ENCODE data around the gene FADS1.

Gene FADS1

GRCh38 chr11:61816736-61817455, at the start of gene FADS1:
FADS1 (minus strand) TSS chr11:61817003; CDS start chr11:61816929, 74 bp downstream.
- Histone ChIP-seq H3K9ac (ENCODE audit: low read depth in 1 of 2, low read length in 2 of 2) (peak within 1 kb of the TSS; percentile 70 to 74), H3K27me3 (ENCODE audit: control insufficient read depth in 2 of 2, insufficient read depth in 2 of 2, low read length in 2 of 2) (peaks cover 9 to 12% of the 10 kb centered on the region in 2 donors), H3K27ac (ENCODE audit: low read depth in 2 of 2, low read length in 2 of 2) (peak within 1 kb of the TSS; percentile 82 to 90), H3K36me3 (ENCODE audit: control insufficient read depth in 2 of 2, insufficient read depth in 2 of 2, low read length in 2 of 2) (no peaks in the 10 kb centered on the region), H3K4me1 (ENCODE audit: control insufficient read depth in 2 of 2, insufficient read depth in 2 of 2, low read length in 2 of 2) (peaks cover 13 to 15% of the 10 kb centered on the region in 2 donors), H3K9me3 (ENCODE audit: control insufficient read depth in 2 of 2, low read length in 2 of 2) (no peaks in the 10 kb centered on the region), H3K4me3 (ENCODE audit: low read length in 2 of 2) (peak within 1 kb of the TSS; percentile 61 to 83)

GRCh38 chr11:61866231-61866957, 49.6 kb upstream of the FADS1 start:
- Histone ChIP-seq H3K36me3 (ENCODE audit: control insufficient read depth in 2 of 2, insufficient read depth in 2 of 2, low read length in 2 of 2) (no peaks in the 10 kb centered on the region), H3K27me3 (ENCODE audit: control insufficient read depth in 2 of 2, insufficient read depth in 2 of 2, low read length in 2 of 2) (peaks cover 1 to 2% of the 10 kb centered on the region in 2 donors), H3K9ac (ENCODE audit: low read depth in 1 of 2, low read length in 2 of 2) (no peak overlapping the region), H3K9me3 (ENCODE audit: control insufficient read depth in 2 of 2, low read length in 2 of 2) (no peaks in the 10 kb centered on the region), H3K4me1 (ENCODE audit: control insufficient read depth in 2 of 2, insufficient read depth in 2 of 2, low read length in 2 of 2) (peaks cover 1 to 5% of the 10 kb centered on the region in 2 donors), H3K4me3 (ENCODE audit: low read length in 2 of 2) (no peak overlapping the region), H3K27ac (ENCODE audit: low read depth in 2 of 2, low read length in 2 of 2) (no peak overlapping the region)

- Histone ChIP-seq H3K4me1 (ENCODE audit: control insufficient read depth in 2 of 2, insufficient read depth in 2 of 2, low read length in 2 of 2) (no peaks in the 10 kb centered on the region), H3K9me3 (ENCODE audit: control insufficient read depth in 2 of 2, low read length in 2 of 2) (no peaks in the 10 kb centered on the region), H3K9ac (ENCODE audit: low read depth in 1 of 2, low read length in 2 of 2) (no peak overlapping the region), H3K4me3 (ENCODE audit: low read length in 2 of 2) (no peak overlapping the region), H3K27me3 (ENCODE audit: control insufficient read depth in 2 of 2, insufficient read depth in 2 of 2, low read length in 2 of 2) (no peaks in the 10 kb centered on the region), H3K27ac (ENCODE audit: low read depth in 2 of 2, low read length in 2 of 2) (no peak overlapping the region), H3K36me3 (ENCODE audit: control insufficient read depth in 2 of 2, insufficient read depth in 2 of 2, low read length in 2 of 2) (no peaks in the 10 kb centered on the region)
Measured at GRCh38 chr11:61864814-61865775, 48.3 kb upstream of the FADS1 start.

GRCh38 chr11:61863548-61864081, 46.8 kb upstream of the FADS1 start:
- Histone ChIP-seq H3K9me3 (ENCODE audit: control insufficient read depth in 2 of 2, low read length in 2 of 2) (no peaks in the 10 kb centered on the region), H3K4me1 (ENCODE audit: control insufficient read depth in 2 of 2, insufficient read depth in 2 of 2, low read length in 2 of 2) (no peaks in the 10 kb centered on the region), H3K27ac (ENCODE audit: low read depth in 2 of 2, low read length in 2 of 2) (no peak overlapping the region), H3K27me3 (ENCODE audit: control insufficient read depth in 2 of 2, insufficient read depth in 2 of 2, low read length in 2 of 2) (no peaks in the 10 kb centered on the region), H3K9ac (ENCODE audit: low read depth in 1 of 2, low read length in 2 of 2) (no peak overlapping the region), H3K4me3 (ENCODE audit: low read length in 2 of 2) (no peak overlapping the region), H3K36me3 (ENCODE audit: control insufficient read depth in 2 of 2, insufficient read depth in 2 of 2, low read length in 2 of 2) (no peaks in the 10 kb centered on the region)

GRCh38 chr11:61862714-61863547, 46.1 kb upstream of the FADS1 start:
- Histone ChIP-seq H3K4me3 (ENCODE audit: low read length in 2 of 2) (no peak overlapping the region), H3K9ac (ENCODE audit: low read depth in 1 of 2, low read length in 2 of 2) (no peak overlapping the region), H3K9me3 (ENCODE audit: control insufficient read depth in 2 of 2, low read length in 2 of 2) (no peaks in the 10 kb centered on the region), H3K36me3 (ENCODE audit: control insufficient read depth in 2 of 2, insufficient read depth in 2 of 2, low read length in 2 of 2) (no peaks in the 10 kb centered on the region), H3K27ac (ENCODE audit: low read depth in 2 of 2, low read length in 2 of 2) (no peak overlapping the region), H3K27me3 (ENCODE audit: control insufficient read depth in 2 of 2, insufficient read depth in 2 of 2, low read length in 2 of 2) (no peaks in the 10 kb centered on the region), H3K4me1 (ENCODE audit: control insufficient read depth in 2 of 2, insufficient read depth in 2 of 2, low read length in 2 of 2) (no peaks in the 10 kb centered on the region)

GRCh38 chr11:61861634-61862033, 44.8 kb upstream of the FADS1 start:
- Histone ChIP-seq H3K4me3 (ENCODE audit: low read length in 2 of 2) (no peak overlapping the region), H3K36me3 (ENCODE audit: control insufficient read depth in 2 of 2, insufficient read depth in 2 of 2, low read length in 2 of 2) (no peaks in the 10 kb centered on the region), H3K9ac (ENCODE audit: low read depth in 1 of 2, low read length in 2 of 2) (no peak overlapping the region), H3K4me1 (ENCODE audit: control insufficient read depth in 2 of 2, insufficient read depth in 2 of 2, low read length in 2 of 2) (no peaks in the 10 kb centered on the region), H3K27me3 (ENCODE audit: control insufficient read depth in 2 of 2, insufficient read depth in 2 of 2, low read length in 2 of 2) (no peaks in the 10 kb centered on the region), H3K27ac (ENCODE audit: low read depth in 2 of 2, low read length in 2 of 2) (no peak overlapping the region), H3K9me3 (ENCODE audit: control insufficient read depth in 2 of 2, low read length in 2 of 2) (no peaks in the 10 kb centered on the region)

GRCh38 chr11:61860054-61860903, 43.5 kb upstream of the FADS1 start:
- peaks cover 0 to 3% of the 10 kb centered on the region in 2 donors for H3K27me3 ChIP-seq (ENCODE audit: control insufficient read depth in 2 of 2, insufficient read depth in 2 of 2, low read length in 2 of 2)
- no peaks in the 10 kb centered on the region for H3K36me3 ChIP-seq (ENCODE audit: control insufficient read depth in 2 of 2, insufficient read depth in 2 of 2, low read length in 2 of 2)
- no peak overlapping the region for H3K9ac ChIP-seq (ENCODE audit: low read depth in 1 of 2, low read length in 2 of 2)
- no peak overlapping the region for H3K27ac ChIP-seq (ENCODE audit: low read depth in 2 of 2, low read length in 2 of 2)
- H3K4me1 ChIP-seq (ENCODE audit: control insufficient read depth in 2 of 2, insufficient read depth in 2 of 2, low read length in 2 of 2), result no peaks in the 10 kb centered on the region
- no peak overlapping the region for H3K4me3 ChIP-seq (ENCODE audit: low read length in 2 of 2)
- no peaks in the 10 kb centered on the region for H3K9me3 ChIP-seq (ENCODE audit: control insufficient read depth in 2 of 2, low read length in 2 of 2)

- Histone ChIP-seq H3K27me3 (ENCODE audit: control insufficient read depth in 2 of 2, insufficient read depth in 2 of 2, low read length in 2 of 2) (peaks cover 0 to 3% of the 10 kb centered on the region in 2 donors), H3K36me3 (ENCODE audit: control insufficient read depth in 2 of 2, insufficient read depth in 2 of 2, low read length in 2 of 2) (no peaks in the 10 kb centered on the region), H3K4me1 (ENCODE audit: control insufficient read depth in 2 of 2, insufficient read depth in 2 of 2, low read length in 2 of 2) (no peaks in the 10 kb centered on the region), H3K9ac (ENCODE audit: low read depth in 1 of 2, low read length in 2 of 2) (no peak overlapping the region), H3K27ac (ENCODE audit: low read depth in 2 of 2, low read length in 2 of 2) (no peak overlapping the region), H3K9me3 (ENCODE audit: control insufficient read depth in 2 of 2, low read length in 2 of 2) (no peaks in the 10 kb centered on the region), H3K4me3 (ENCODE audit: low read length in 2 of 2) (no peak overlapping the region)
Measured at GRCh38 chr11:61855939-61856680, 39.3 kb upstream of the FADS1 start.

Data from mucosa of rectum (tissue), 2 donors.